SH-SY5Y (cell line): ENCODE data around the gene FOXJ3.

ENCODE experiments used
- GATA2 ChIP-seq: IDR thresholded peaks from 2 replicates; pipeline ENCODE4 v1.6.1; 2011; ENCODE audit warnings: mild to moderate bottlenecking, low read depth, low read length
- GATA3 ChIP-seq: IDR thresholded peaks from 2 replicates; pipeline ENCODE4 v1.6.1; 2011; ENCODE audit warnings: low read depth, mild to moderate bottlenecking, low read length, moderate library complexity

- TF ChIP-seq GATA2 (no peak), GATA3 (no peak)
Observed at GRCh38 chr1:42318601-42319000, 16.4 kb downstream of the FOXJ3 start.
